Subcutaneous adipose tissue (tissue), 4 donors: ENCODE results near the gene NSUN5. TPM values are rescaled to one million over a fixed set of nuclear protein-coding genes. Genes with fewer than 3 reads are reported as not detected.

Source experiments
- total RNA-seq, 4 donors: library from RNA; depleted of rRNA; stranded (reverse); fragments of >200 nt; gene quantifications; one replicate each; pipeline ENCODE4 v1.1.0, GENCODE V29; 2016
- TF ChIP-seq, protein P1 (sequence below): fragments of 450-650 bp; IDR thresholded peaks from one replicate; pipeline ENCODE4 v1.5.1; 2016; ENCODE audit warnings: low read depth, mild to moderate bottlenecking, control low read depth, antibody characterized with exemption, moderate library complexity

Gene NSUN5
- total RNA-seq, 4 donors from 2014 or later, result 9.9 to 16.3 (median 15.0) TPM

DNA sequence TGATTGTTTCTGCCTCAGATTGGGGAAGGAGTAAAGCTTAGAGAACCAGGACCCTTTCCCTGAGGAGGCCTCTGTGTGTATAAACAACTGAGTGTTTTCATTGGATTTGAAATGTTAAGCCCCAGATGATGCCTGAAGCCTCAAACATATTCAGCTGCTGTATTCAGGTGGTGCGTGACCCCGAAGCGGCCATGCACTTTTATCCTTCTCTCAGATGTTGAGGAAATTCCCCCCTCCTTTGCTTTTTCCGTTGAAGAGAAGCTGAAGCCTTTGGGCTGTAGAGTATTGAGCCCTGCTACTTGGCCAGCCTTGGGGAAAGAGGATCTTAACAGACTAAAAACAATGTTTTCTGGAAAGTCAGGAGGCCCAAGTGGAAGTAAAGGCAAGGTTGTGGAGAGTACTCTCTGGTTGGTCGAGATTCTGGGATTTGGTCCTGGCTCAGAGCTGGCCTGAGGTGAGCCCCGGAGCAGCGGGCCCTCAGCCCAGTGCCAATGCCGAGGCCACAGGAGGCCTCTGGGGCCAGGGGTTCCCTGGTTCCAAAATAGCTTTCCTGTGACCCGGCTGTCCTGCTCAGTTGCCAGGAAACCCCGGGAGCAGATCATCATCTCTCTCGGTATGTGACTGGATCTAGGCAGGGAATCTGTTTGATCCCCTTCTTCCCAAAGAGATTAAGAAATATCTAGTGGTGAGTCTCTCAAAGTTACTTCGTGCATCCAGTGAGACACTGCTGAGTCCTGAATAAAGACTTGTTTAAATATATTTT is 41.9 kb upstream of the NSUN5 start:
- TF ChIP-seq, protein P1, sequence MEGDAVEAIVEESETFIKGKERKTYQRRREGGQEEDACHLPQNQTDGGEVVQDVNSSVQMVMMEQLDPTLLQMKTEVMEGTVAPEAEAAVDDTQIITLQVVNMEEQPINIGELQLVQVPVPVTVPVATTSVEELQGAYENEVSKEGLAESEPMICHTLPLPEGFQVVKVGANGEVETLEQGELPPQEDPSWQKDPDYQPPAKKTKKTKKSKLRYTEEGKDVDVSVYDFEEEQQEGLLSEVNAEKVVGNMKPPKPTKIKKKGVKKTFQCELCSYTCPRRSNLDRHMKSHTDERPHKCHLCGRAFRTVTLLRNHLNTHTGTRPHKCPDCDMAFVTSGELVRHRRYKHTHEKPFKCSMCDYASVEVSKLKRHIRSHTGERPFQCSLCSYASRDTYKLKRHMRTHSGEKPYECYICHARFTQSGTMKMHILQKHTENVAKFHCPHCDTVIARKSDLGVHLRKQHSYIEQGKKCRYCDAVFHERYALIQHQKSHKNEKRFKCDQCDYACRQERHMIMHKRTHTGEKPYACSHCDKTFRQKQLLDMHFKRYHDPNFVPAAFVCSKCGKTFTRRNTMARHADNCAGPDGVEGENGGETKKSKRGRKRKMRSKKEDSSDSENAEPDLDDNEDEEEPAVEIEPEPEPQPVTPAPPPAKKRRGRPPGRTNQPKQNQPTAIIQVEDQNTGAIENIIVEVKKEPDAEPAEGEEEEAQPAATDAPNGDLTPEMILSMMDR, result no peak

DNA sequence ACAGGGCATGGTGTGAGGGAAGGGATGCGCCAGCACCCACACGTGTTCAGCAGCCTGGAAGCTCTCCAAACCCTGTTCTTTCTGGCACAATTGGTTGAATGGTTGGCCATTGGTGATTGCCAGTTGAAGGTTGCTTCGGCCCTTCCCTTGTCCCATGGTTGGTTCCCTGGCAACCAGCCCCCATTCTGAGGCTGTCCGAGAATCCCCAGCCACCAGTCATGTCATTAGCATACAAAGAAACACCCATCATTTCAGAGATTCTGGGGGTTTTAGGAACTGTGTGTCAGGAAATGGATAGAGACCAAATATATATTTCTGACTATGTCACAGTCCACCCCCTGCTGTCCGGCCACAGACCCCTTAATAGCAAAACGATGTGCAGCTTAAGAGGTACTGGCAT is 41.1 kb upstream of the NSUN5 start:
- TF ChIP-seq, protein P1, result no peak

DNA sequence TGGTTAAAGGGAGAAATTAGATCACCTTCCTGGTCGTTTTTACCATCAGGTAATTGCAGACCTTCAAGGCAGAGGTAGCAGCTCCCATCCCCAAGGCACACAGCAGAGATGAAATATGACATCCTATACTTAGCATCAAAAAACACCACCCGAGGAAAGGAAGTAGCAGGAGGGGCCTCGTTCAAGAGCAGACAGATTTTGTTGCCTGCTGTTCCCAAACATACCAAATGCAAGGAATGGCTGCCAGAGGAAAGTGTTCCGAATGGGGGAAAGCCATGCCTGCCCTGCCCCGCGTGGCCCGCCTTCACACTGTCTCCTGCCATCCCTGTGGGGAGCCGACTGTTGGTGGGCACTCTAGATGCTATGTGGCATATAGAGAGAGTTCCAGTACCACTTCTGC is 37.3 kb upstream of the NSUN5 start:
- TF ChIP-seq, protein P1, result no peak

DNA sequence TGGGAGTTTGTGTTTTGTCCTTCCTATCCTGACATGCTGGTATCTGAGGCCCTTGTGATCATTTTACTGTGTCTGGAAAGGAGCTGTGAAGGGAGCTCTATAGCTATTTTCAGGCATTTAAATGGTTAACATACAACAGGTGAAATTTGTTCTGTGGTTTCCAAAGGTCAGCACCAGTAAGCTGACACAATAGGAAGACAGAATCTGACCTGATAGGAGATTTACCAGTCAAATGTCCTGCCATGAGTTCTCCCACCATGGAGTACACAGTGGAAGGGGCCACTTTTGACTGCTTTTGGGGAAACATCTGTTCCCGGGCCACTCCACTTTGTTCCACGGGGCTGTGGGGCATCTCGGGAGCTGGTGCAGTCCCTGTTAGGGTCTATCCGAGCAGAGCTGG is 36.9 kb upstream of the NSUN5 start:
- TF ChIP-seq, protein P1, result no peak

DNA sequence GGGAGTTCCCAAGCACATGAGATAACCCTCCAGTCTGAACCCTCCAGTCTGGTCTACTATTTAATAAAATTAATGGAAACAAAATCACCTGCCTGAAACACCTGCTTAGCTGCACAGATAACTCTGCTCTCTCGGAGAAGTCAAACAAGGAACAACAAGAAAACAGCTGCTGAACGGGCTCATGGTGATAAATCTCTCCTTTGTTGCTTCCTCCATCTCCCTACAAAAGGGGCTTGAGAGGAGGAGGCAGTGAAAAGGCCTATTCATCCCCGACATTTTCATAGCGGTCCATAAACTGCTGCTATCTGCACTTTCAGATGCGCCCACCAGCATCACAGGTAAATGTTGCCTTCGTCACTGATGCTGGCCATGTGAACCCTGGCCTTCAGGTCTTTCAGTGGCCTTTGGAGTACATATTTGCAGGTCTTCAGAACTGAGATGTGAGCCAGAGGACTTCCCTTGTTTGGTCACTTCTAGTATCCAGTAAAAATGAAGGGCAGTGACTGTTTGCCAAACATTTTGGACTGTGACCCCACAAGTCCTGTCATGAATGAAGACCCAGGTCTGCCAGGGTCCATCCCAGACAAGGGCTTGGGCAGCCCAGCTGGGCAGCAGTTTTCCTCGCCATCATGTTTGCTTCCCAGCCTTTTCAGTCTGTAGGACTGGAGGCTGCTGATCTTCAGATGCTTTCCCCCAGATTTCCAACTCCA is 35.2 kb upstream of the NSUN5 start:
- TF ChIP-seq, protein P1, result no peak

DNA sequence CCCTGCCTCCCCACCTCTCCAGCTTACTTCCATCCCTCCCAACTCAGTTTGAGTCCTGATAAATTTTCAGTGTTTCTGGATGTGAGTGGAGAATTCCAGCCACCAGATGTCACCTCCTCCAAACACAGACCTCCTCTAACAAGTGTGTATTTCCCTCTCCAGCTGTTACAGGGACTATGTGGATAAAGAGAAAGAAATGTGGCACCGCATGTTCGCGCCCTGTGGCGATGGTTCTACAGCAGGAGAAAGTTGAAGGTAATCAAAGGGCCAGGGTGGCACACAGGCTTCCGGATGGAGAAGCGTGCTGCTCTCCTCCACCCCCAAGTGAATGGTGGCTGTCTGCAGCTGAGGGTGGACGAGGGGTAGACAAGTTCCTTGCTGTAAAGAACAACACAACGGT is 34.0 kb upstream of the NSUN5 start:
- TF ChIP-seq, protein P1, result no peak

DNA sequence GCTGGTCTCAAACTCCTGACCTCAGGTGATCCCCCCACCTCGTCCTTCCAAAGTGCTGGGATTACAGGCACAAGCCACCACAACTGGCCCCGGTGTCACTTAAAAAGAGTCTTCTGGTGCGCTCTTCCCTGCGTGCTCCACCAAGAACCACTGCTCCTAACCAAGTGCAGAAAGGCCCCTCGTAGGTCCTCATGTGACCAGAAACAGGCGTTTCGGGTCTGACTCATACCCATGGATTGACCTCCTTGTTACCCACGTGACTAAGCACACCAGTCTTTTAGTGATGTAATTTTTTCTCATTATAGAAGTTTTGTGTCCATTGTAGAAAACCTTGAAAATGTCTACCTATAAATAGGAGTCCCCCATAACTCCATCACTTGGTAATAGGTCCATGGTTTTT is 33.3 kb upstream of the NSUN5 start:
- TF ChIP-seq, protein P1, result no peak
